ENCODE results near the gene LPIN1.
"Not testable (repeated sequence)": the region's sequence is repeated elsewhere in the genome, so short reads cannot be mapped to it uniquely, and the experiment has no call there.

Gene LPIN1

DNA sequence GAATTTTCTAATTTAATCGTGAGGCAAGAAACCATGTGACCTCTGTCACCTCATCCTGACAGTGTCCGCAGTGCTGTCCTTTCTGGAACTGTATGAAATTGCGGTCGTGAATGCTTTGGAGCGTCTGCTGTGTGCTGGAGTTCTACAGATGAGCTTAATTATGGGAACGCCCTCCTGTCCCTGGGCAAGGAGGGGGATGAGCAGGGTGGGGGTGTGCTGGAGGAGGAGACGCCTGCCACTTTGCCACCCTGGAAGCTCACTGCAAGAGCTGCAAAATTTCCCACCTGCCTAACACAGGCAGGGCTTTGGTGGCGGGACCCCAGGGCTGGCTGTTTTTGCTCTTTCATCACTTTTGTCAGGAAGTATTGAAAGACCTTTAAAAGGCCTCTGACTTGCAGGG, 6.5 kb downstream of the LPIN1 start:
- DNase-seq (ENCODE audit: low spot score) = no peak
- TF ChIP-seq, protein P1, sequence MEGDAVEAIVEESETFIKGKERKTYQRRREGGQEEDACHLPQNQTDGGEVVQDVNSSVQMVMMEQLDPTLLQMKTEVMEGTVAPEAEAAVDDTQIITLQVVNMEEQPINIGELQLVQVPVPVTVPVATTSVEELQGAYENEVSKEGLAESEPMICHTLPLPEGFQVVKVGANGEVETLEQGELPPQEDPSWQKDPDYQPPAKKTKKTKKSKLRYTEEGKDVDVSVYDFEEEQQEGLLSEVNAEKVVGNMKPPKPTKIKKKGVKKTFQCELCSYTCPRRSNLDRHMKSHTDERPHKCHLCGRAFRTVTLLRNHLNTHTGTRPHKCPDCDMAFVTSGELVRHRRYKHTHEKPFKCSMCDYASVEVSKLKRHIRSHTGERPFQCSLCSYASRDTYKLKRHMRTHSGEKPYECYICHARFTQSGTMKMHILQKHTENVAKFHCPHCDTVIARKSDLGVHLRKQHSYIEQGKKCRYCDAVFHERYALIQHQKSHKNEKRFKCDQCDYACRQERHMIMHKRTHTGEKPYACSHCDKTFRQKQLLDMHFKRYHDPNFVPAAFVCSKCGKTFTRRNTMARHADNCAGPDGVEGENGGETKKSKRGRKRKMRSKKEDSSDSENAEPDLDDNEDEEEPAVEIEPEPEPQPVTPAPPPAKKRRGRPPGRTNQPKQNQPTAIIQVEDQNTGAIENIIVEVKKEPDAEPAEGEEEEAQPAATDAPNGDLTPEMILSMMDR (IDR thresholded peaks at IDR 0.05; ENCODE audit: extremely low read depth, missing control alignments) = no peak

DNA sequence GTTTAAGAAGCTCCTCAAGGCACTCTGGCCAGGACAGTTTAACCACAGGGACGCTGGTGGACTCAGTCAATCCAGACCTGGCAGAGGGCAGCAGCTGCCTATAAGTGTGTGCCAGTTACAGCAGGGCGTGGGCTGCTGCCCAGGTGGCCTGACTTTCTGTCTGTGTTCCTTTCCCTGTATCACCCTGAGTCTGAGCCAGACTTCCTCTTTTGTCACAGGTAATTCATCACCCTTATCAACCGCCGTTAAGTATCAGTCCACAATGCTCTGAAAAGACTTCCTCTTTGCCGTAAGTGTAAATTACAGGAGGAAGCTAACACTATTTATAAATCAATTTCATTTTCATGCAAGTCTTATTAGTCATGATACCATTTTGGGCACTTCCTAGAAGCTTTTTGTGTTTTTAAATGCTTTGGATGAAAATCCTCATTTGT, 7.0 kb downstream of the LPIN1 start:
- TF ChIP-seq, protein P1 (IDR thresholded peaks at IDR 0.05; ENCODE audit: extremely low read depth, missing control alignments) = no peak
- DNase-seq (ENCODE audit: low spot score) = peak; percentile 83

GRCh38 chr2:11753886-11754699, 7.7 kb downstream of the LPIN1 start:
- TF ChIP-seq, protein P1 (IDR thresholded peaks at IDR 0.05; ENCODE audit: extremely low read depth, missing control alignments) = no peak
- DNase-seq (ENCODE audit: low spot score) = peak; percentile 51

- TF ChIP-seq, protein P1 (IDR thresholded peaks at IDR 0.05; ENCODE audit: extremely low read depth, missing control alignments) = no peak
- DNase-seq (ENCODE audit: low spot score) = no peak
These were observed 8.2 kb downstream of the LPIN1 start for GRCh38 chr2:11754700-11755015.

DNA sequence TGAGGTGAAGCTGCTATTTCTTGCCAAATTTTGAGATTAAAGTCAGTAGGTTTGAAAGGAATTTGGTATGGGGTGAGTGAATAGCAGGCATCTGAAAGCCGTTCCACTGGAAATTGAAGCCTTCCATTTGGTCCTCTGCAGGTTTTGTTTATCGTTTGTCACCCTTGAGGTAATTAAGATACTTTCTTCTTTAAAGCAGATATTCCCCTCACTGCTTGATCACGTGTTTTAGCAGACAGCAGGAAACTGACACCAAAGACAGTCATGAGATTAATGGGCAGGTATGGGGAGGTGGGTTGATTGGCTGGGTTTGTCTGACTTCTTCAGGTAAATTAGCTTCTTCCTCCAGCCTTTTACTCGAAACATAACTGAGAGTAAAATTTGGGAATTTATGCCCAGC, 10.7 kb downstream of the LPIN1 start:
- no peak for DNase-seq (ENCODE audit: low spot score)
- TF ChIP-seq, protein P1 (IDR thresholded peaks at IDR 0.05; ENCODE audit: extremely low read depth, missing control alignments) = no peak

GRCh38 chr2:11758187-11758586, 11.8 kb downstream of the LPIN1 start:
- DNase-seq (ENCODE audit: low spot score) = no peak
- TF ChIP-seq, protein P1 (IDR thresholded peaks at IDR 0.05; ENCODE audit: extremely low read depth, missing control alignments) = no peak

GRCh38 chr2:11758647-11759046, 12.2 kb downstream of the LPIN1 start:
- no peak for DNase-seq (ENCODE audit: low spot score)
- TF ChIP-seq, protein P1 (IDR thresholded peaks at IDR 0.05; ENCODE audit: extremely low read depth, missing control alignments) = no peak

DNA sequence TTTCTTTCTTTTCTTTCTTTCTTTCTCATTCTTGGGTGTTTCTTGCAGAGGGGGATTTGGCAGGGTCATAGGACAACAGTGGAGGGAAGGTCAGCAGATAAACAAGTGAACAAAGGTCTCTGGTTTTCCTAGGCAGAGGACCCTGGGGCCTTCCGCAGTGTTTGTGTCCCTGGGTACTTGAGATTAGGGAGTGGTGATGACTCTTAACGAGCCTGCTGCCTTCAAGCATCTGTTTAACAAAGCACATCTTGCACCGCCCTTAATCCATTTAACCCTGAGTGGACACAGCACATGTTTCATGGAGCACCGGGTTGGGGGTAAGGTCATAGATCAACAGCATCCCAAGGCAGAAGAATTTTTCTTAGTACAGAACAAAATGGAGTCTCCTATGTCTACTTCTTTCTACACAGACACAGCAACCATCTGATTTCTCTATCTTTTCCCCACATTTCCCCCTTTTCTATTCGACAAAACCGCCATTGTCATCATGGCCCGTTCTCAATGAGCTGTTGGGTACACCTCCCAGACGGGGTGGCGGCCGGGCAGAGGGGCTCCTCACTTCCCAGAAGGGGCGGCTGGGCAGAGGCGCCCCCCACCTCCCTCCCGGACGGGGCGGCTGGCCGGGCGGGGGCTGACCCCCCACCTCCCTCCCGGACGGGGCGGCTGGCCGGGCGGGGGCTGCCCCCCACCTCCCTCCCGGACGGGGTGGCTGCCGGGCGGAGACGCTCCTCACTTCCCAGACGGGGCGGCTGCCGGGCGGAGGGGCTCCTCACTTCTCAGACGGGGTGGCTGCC, 12.9 kb downstream of the LPIN1 start:
- not testable (repeated sequence) for DNase-seq (ENCODE audit: low spot score)
